DND-41 (cell line): ENCODE measurements around the gene PDE8A.

Experiments used
- ATAC-seq: fragments of 200-7000 bp; cut with Tn5 transposase; 3 replicates; pipeline ENCODE4 v1.9.1; 2021; ENCODE audit warnings: low read depth; ENCODE audit not compliant: insufficient read depth
- DNase-seq: peaks from one replicate; pipeline ENCODE4 v3.0.0-alpha.2; 2020
- H2AFZ ChIP-seq: 2 replicates; pipeline ENCODE4 v1.6.0; 2012; ENCODE audit warnings: low read depth, low read length
- H3K27ac ChIP-seq: 2 replicates; pipeline ENCODE4 v1.5.1; 2012; ENCODE audit warnings: low read length, inconsistent platforms
- H3K27me3 ChIP-seq: fragments of 200-600 bp; sonication (generic); 2 replicates; pipeline ENCODE4 v1.6.0; 2012; ENCODE audit warnings: low read length, mild to moderate bottlenecking, inconsistent platforms; ENCODE audit not compliant: insufficient read depth, poor library complexity
- H3K36me3 ChIP-seq: 2 replicates; pipeline ENCODE4 v1.5.1; 2012; ENCODE audit warnings: low read length, inconsistent platforms; ENCODE audit not compliant: insufficient read depth
- H3K4me1 ChIP-seq: 2 replicates; pipeline ENCODE4 v1.5.1; 2012; ENCODE audit warnings: mild to moderate bottlenecking, low read length; ENCODE audit not compliant: insufficient read depth
- H3K4me2 ChIP-seq: 2 replicates; pipeline ENCODE4 v1.6.0; 2012; ENCODE audit warnings: mild to moderate bottlenecking, moderate library complexity, low read length, inconsistent platforms; ENCODE audit not compliant: insufficient read depth
- H3K4me3 ChIP-seq, 2 experiments: fragments of 200-600 bp in 1 of 2; shearing (Covaris generic) in 1 of 2; 2 replicates each; pipeline ENCODE4 v1.5.1; 2012 to 2016; ENCODE audit warnings: inconsistent platforms in 2 of 2, low read length in 2 of 2, mild to moderate bottlenecking in 2 of 2, low read depth in 1 of 2, moderate library complexity in 1 of 2
- H3K79me2 ChIP-seq: 2 replicates; pipeline ENCODE4 v1.6.0; 2012; ENCODE audit warnings: low read length, inconsistent platforms; ENCODE audit not compliant: insufficient read depth
- H3K9ac ChIP-seq: 2 replicates; pipeline ENCODE4 v1.6.0; 2012; ENCODE audit warnings: low read depth, mild to moderate bottlenecking, inconsistent platforms, low read length, moderate library complexity
- H3K9me3 ChIP-seq: 2 replicates; pipeline ENCODE4 v1.5.1; 2012; ENCODE audit warnings: low read length, moderate library complexity, mild to moderate bottlenecking, inconsistent platforms; ENCODE audit not compliant: insufficient read depth, severe bottlenecking
- H4K20me1 ChIP-seq: 2 replicates; pipeline ENCODE4 v1.6.0; 2012; ENCODE audit warnings: low read length; ENCODE audit not compliant: insufficient read depth
- CTCF ChIP-seq: IDR thresholded peaks from 2 replicates; pipeline ENCODE4 v1.5.1; 2012; ENCODE audit warnings: borderline replicate concordance, low read length, moderate library complexity, mild to moderate bottlenecking; ENCODE audit not compliant: poor library complexity, severe bottlenecking; ENCODE audit errors: extremely low read depth
- EZH2 ChIP-seq: IDR thresholded peaks from 3 replicates; pipeline ENCODE4 v1.6.1; 2012; ENCODE audit warnings: borderline replicate concordance, low read depth, mild to moderate bottlenecking, moderate library complexity, low read length, inconsistent platforms; ENCODE audit not compliant: severe bottlenecking

The PDE8A gene

GRCh38 chr15:85063088-85063487, 81.4 kb downstream of the PDE8A start:
- no peak for ATAC-seq
- no peak overlapping the region for H3K4me3 ChIP-seq
- no peak overlapping the region for H3K4me2 ChIP-seq
- no peaks in the 10 kb centered on the region for H3K4me1 ChIP-seq
- no peak for DNase-seq
- H4K20me1 ChIP-seq, result no peaks in the 10 kb centered on the region
- no peaks in the 10 kb centered on the region for H3K79me2 ChIP-seq
- no peaks in the 10 kb centered on the region; the same call in 1 of the 2 replicates for H3K36me3 ChIP-seq
- no peaks in the 10 kb centered on the region for H3K9me3 ChIP-seq
- no peak overlapping the region for H2AFZ ChIP-seq
- H3K27me3 ChIP-seq, result no peaks in the 10 kb centered on the region
- no peak overlapping the region for H3K9ac ChIP-seq
- no peak overlapping the region for H3K27ac ChIP-seq
- TF ChIP-seq CTCF (no peak), EZH2 (no peak)

- Histone ChIP-seq H3K4me2 (no peak overlapping the region), H2AFZ (no peak overlapping the region), H3K27ac (no peak overlapping the region), H3K27me3 (no peaks in the 10 kb centered on the region), H3K4me3 (no peak overlapping the region), H3K9ac (no peak overlapping the region), H4K20me1 (no peaks in the 10 kb centered on the region), H3K79me2 (no peaks in the 10 kb centered on the region), H3K4me1 (no peaks in the 10 kb centered on the region), H3K9me3 (no peaks in the 10 kb centered on the region), H3K36me3 (no peaks in the 10 kb centered on the region; the same call in 1 of the 2 replicates)
- no peak for TF ChIP-seq CTCF
- TF ChIP-seq EZH2, result no peak
- DNase-seq, result no peak
- ATAC-seq, result no peak
Measured at GRCh38 chr15:85063522-85064079, 81.9 kb downstream of the PDE8A start.

- Histone ChIP-seq H3K9ac (no peak overlapping the region), H3K27me3 (no peaks in the 10 kb centered on the region), H3K79me2 (no peaks in the 10 kb centered on the region), H3K27ac (no peak overlapping the region), H3K4me3 (no peak overlapping the region), H2AFZ (no peak overlapping the region), H3K9me3 (no peaks in the 10 kb centered on the region), H4K20me1 (no peaks in the 10 kb centered on the region), H3K4me2 (no peak overlapping the region), H3K36me3 (no peaks in the 10 kb centered on the region; the same call in 1 of the 2 replicates), H3K4me1 (no peaks in the 10 kb centered on the region)
- DNase-seq (no peak), ATAC-seq (no peak)
- TF ChIP-seq EZH2, result no peak
- no peak for TF ChIP-seq CTCF
Measured at GRCh38 chr15:85064710-85065109, 83.1 kb downstream of the PDE8A start.

GRCh38 chr15:85071061-85071460, 89.4 kb downstream of the PDE8A start:
- Histone ChIP-seq H3K27me3 (no peaks in the 10 kb centered on the region), H3K4me3 (no peak overlapping the region), H4K20me1 (no peaks in the 10 kb centered on the region), H3K79me2 (no peaks in the 10 kb centered on the region), H2AFZ (no peak overlapping the region), H3K4me1 (no peaks in the 10 kb centered on the region), H3K36me3 (no peaks in the 10 kb centered on the region; the same call in 1 of the 2 replicates), H3K4me2 (no peak overlapping the region), H3K27ac (no peak overlapping the region), H3K9me3 (no peaks in the 10 kb centered on the region), H3K9ac (no peak overlapping the region)
- DNase-seq (no peak), ATAC-seq (no peak)
- TF ChIP-seq EZH2, result no peak
- TF ChIP-seq CTCF, result no peak
